HepG2 (cell line): ENCODE results near the gene DHRS1. TPM values are rescaled to one million over a fixed set of nuclear protein-coding genes. Genes with fewer than 3 reads are reported as not detected.

Experiments used
- FOXO4 ChIP-seq: sonication (generic); formaldehyde crosslinking; conservative IDR thresholded peaks from 2 replicates; pipeline ENCODE4 v1.8.1; 2023; ENCODE audit warnings: missing genetic modification reagents
- GTF2F1 ChIP-seq: fragments of 150-350 bp; IDR thresholded peaks from 2 replicates; pipeline ENCODE4 v1.6.1; 2014; ENCODE audit warnings: low read length
- KDM3A ChIP-seq: IDR thresholded peaks from 2 replicates; pipeline ENCODE4 v1.6.1; 2018; ENCODE audit warnings: low read depth, missing compliant biosample characterization
- PCBP2 ChIP-seq: fragments of 200-400 bp; formaldehyde crosslinking; optimal IDR thresholded peaks from 2 replicates; pipeline ENCODE3; 2018; ENCODE audit warnings: low read length, low read depth; ENCODE audit not compliant: poor library complexity, severe bottlenecking
- SMARCE1 ChIP-seq: fragments of 450-650 bp; IDR thresholded peaks from 2 replicates; pipeline ENCODE4 v1.6.1; 2017; ENCODE audit warnings: borderline replicate concordance
- ZMYM3 ChIP-seq: sonication (generic); formaldehyde crosslinking; IDR thresholded peaks from 2 replicates; pipeline ENCODE4 v1.5.1; 2020; ENCODE audit warnings: mild to moderate bottlenecking, missing genetic modification reagents
- ZNF260 ChIP-seq: sonication (generic); formaldehyde crosslinking; IDR thresholded peaks from 2 replicates; pipeline ENCODE4 v1.4.0; 2020; ENCODE audit warnings: missing genetic modification reagents, low read depth, mild to moderate bottlenecking, borderline replicate concordance
- ZNF768 ChIP-seq: sonication (generic); formaldehyde crosslinking; IDR thresholded peaks from 2 replicates; pipeline ENCODE4 v1.4.0; 2020; ENCODE audit warnings: missing genetic modification reagents
- polyA plus RNA-seq, 8 experiments: library from polyadenylated mRNA; depleted of rRNA in 3 of 8; stranded (reverse) in 7 of 8; unstranded in 1 of 8; fragments of >200 nt; fragmentation: Illumina TruSeq in 4 of 8; extraction: Trizol in 4 of 8; gene quantifications; 2 replicates each; pipeline versions ENCODE4 v1.2.1 to v1.2.3, GENCODE V29; 2011 to 2016; ENCODE audit warnings: low read depth in 4 of 8, missing spikeins in 1 of 8, mixed read lengths in 1 of 8; ENCODE audit not compliant: insufficient read depth in 1 of 8
- total RNA-seq, 5 experiments: library from RNA; depleted of rRNA; stranded (reverse); fragments of >200 nt; fragmentation: Illumina TruSeq; extraction: Trizol; gene quantifications; 2 replicates each; pipeline ENCODE4 v1.2.3, GENCODE V29; 2016; ENCODE audit warnings: low read depth in 1 of 5
- TF ChIP-seq, protein P1 (sequence below): sonication (generic); formaldehyde crosslinking; IDR thresholded peaks from 2 replicates; pipeline ENCODE4 v1.4.0; 2020; ENCODE audit warnings: missing genetic modification reagents, borderline replicate concordance
- TF ChIP-seq, protein P2 (sequence below): sonication (generic); formaldehyde crosslinking; IDR thresholded peaks from 2 replicates; pipeline ENCODE4 v1.8.1; 2023; ENCODE audit warnings: mild to moderate bottlenecking, missing genetic modification reagents, borderline replicate concordance
- TF ChIP-seq, protein P3 (sequence below): sonication (generic); formaldehyde crosslinking; IDR thresholded peaks from 2 replicates; pipeline ENCODE4 v1.9.0; 2021; ENCODE audit warnings: missing genetic modification reagents, mild to moderate bottlenecking, borderline replicate concordance

The DHRS1 gene
- total and polyA plus RNA-seq, 2 of the 13 experiments (the other 11 are each of a cell fraction or from before 2014, with no cell fraction given): 49.8 to 60.8 TPM

GRCh38 chr14:24277606-24278321 lies 21.8 kb downstream of the DHRS1 start (continued):
- TF ChIP-seq, protein P1, sequence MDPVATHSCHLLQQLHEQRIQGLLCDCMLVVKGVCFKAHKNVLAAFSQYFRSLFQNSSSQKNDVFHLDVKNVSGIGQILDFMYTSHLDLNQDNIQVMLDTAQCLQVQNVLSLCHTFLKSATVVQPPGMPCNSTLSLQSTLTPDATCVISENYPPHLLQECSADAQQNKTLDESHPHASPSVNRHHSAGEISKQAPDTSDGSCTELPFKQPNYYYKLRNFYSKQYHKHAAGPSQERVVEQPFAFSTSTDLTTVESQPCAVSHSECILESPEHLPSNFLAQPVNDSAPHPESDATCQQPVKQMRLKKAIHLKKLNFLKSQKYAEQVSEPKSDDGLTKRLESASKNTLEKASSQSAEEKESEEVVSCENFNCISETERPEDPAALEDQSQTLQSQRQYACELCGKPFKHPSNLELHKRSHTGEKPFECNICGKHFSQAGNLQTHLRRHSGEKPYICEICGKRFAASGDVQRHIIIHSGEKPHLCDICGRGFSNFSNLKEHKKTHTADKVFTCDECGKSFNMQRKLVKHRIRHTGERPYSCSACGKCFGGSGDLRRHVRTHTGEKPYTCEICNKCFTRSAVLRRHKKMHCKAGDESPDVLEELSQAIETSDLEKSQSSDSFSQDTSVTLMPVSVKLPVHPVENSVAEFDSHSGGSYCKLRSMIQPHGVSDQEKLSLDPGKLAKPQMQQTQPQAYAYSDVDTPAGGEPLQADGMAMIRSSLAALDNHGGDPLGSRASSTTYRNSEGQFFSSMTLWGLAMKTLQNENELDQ (CRISPR knock-in tag): no peak
- TF ChIP-seq KDM3A (CRISPR knock-in tag): no peak
- TF ChIP-seq, protein P2, sequence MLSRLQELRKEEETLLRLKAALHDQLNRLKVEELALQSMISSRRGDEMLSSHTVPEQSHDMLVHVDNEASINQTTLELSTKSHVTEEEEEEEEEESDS: no peak
- TF ChIP-seq PCBP2: no peak
- 0 out of 2 replicates have a peak, but pooled peaks have one; percentile 82 for TF ChIP-seq FOXO4 (CRISPR knock-in tag)
- no peak for TF ChIP-seq GTF2F1
- no peak for TF ChIP-seq SMARCE1
- TF ChIP-seq, protein P3, sequence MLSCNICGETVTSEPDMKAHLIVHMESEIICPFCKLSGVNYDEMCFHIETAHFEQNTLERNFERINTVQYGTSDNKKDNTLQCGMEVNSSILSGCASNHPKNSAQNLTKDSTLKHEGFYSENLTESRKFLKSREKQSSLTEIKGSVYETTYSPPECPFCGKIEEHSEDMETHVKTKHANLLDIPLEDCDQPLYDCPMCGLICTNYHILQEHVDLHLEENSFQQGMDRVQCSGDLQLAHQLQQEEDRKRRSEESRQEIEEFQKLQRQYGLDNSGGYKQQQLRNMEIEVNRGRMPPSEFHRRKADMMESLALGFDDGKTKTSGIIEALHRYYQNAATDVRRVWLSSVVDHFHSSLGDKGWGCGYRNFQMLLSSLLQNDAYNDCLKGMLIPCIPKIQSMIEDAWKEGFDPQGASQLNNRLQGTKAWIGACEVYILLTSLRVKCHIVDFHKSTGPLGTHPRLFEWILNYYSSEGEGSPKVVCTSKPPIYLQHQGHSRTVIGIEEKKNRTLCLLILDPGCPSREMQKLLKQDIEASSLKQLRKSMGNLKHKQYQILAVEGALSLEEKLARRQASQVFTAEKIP (CRISPR knock-in tag): no peak
- no peak for TF ChIP-seq ZNF768 (CRISPR knock-in tag)
- TF ChIP-seq ZNF260 (CRISPR knock-in tag): no peak
- TF ChIP-seq ZMYM3 (CRISPR knock-in tag): no peak
